Stimulated activated CD8-positive, alpha-beta memory T cell treated with anti-CD3 and anti-CD28 coated beads, Interleukin-15, amount 100 ng/mL, for 1 hour (primary cell): ENCODE data around the gene CCDC51.
"Not testable (repeated sequence)": the region's sequence is repeated elsewhere in the genome, so short reads cannot be mapped to it uniquely, and the experiment has no call there.

Source experiments
- DNase-seq: peaks from one replicate; pipeline ENCODE4 v3.0.0-alpha.2; 2020; ENCODE audit warnings: low read depth

CCDC51 gene

DNA sequence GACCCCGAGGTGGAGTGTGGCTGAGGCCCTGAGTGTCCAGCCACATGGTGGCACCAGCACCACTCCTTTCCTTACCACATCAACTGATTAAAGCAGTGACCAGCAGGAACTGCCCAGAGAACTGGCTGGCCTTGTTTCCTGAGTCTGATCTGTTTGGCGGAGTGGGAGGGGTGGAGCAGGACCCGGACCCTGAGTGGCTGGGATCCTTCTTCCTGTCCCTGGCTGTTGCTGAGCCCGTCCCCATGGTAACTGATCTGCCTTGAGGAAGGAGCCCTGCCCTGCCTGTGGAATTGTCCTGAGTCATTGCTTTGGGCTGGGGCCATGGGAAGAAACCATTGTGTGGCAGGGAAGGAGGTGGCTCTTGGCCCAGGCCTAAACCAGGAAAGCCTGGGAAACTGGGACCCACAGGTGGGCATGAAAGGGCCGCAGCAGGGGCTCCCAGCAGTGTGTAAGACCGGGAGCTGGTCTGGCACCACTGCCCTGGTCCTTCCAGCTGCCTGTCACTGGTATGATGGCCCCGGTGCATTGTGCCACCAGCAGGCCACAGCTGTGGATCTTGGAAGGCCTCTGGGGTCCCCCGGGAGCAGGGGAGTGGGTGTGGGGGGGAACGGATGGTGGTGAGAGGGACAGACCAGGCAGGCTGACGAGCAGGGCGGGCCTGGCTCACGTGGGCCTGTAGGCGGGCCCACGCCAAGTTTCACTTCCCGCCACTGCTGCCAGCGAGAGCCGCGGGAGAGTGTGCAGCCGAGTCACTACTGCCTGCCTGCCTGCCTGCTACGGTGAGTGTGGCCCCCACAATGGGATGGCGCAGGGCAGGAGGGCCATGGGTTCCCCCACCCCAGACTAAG lies 25.8 kb upstream of the CCDC51 start:
- peak; percentile 54 for DNase-seq

DNA sequence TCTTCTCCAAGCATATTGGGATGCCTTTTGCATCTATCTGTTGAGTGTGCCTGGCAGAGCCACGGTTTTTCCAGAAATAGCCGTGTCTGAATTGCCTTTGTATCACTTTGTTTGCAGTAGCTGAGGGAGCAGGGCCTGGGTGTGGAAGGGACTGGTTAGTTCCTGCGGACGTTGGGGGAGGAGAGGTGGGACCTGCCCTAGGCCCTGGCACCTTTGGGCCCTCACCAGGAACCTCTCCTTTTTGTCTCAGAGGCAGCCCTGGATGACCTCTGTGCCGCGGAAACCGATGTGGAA lies 25.3 kb upstream of the CCDC51 start:
- no peak for DNase-seq

DNA sequence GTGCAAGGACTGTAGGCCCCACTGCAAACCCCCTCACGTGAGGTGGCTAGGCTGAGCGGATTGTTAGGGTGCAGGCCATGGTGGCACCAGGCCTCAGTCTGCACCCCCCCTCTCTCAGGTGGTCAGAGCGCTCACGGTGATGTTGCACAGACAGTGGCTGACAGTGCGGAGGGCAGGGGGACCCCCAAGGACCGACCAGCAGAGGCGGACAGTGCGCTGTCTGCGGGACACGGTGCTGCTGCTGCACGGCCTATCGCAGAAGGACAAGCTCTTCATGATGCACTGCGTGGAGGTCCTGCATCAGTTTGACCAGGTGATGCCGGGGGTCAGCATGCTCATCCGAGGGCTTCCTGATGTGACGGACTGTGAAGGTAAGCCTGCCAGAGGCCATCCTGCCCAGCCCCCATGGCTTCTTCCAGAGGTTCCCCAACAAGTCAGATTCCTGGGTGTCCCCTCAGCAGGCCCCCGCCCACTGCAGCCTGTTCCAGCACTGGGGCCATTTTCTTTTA lies 24.8 kb upstream of the CCDC51 start:
- DNase-seq, result no peak

DNA sequence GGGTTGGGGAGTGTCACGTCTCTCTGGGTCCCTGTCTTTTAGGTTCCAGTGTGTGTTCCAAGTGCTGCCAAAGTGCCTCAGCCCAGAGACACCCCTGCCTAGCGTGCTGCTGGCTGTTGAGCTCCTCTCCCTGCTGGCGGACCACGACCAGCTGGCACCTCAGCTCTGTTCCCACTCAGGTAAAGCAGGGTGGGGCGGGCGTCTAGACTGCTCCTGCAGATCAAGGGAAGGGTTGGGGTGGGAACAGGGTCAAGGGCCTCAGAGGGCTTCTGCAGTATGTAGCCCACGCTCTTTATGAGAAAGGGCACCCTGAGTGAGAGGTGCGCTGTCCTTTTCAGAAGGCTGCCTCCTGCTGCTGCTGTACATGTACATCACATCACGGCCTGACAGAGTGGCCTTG lies 23.8 kb upstream of the CCDC51 start:
- no peak for DNase-seq

DNA sequence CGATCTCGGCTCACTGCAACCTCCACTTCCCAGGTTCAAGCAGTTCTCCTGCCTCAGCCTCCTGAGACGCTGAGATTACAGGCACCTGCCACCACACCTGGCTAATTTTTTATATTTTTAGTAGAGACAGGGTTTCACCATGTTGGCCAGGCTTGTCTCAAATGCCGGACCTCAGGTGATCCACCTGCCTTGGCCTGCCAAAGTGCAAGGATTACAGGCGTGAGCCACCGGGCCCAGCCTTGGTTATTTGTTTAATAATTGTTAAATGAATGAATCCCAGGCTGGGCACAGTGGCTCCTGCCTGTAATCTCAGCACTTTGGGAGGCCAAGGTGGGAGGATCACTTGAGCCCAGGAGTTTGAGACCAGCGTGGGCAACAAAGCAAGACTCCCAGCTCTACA lies 21.8 kb upstream of the CCDC51 start:
- DNase-seq, result not testable (repeated sequence)

DNA sequence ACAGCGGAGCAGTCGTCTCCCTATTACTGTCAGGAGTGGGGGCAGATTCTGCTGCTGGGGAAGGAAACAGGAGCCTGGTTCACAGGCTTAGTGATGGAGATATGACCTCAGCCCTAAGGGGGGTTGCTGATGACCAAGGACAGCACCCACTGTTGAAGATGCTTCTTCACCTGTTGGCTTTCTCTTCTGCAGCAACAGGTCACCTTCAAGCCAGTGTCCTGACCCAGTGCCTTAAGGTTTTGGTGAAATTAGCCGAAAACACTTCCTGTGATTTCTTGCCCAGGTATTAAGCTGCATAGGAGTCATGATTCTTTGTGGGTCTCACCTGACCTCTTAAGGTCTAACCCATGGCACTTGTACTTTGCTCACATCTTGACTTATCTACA lies 20.6 kb upstream of the CCDC51 start:
- no peak for DNase-seq

DNA sequence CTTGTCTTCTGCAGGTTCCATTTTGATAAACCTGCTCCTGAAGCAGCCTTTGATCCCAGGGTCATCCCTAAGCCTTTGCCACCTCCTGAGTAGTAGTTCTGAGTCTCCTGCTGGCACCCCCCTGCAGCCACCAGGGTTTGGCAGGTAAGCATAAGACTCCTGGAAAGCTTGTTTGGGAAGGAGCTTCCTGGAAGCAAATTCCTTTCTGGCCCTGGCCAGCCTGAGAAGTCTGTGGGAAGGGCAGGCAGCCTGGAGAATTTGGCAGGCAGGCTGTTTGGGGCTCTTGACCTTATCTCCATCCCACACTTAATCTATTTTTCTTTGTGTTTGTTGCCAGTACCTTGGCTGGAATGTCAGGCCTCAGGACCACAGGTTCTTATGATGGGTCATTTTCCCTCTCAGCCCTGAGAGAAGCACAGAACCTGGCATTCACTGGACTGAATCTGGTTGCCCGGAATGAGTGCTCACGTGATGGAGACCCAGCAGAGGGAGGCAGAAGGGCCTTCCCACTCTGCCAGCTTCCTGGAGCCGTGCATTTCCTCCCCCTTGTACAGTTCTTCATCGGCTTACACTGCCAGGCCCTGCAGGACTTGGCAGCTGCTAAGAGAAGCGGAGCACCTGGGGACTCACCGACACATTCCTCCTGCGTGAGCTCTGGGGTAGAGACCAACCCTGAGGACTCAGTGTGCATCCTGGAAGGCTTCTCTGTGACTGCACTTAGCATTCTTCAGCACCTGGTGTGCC lies 20.0 kb upstream of the CCDC51 start:
- no peak for DNase-seq

DNA sequence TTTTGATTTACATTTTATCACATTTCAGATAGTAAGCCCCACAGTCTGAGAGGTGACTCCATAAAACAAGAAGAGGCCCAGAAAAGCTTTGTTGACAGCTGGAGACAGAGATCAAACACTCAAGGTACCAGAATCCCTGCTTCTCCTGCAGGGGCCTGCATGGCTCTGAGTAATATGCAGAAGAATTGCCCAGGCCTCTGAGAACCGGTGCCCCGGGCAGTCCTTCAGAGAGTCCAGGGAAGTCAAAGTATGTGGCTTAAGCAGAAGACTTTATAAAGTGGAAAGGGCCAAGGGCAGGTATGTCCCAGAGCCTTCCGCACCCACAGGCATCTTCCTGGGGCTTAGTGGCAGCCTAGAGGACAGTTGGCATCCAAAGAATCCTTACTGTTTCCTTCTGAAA lies 19.4 kb upstream of the CCDC51 start:
- no peak for DNase-seq

DNA sequence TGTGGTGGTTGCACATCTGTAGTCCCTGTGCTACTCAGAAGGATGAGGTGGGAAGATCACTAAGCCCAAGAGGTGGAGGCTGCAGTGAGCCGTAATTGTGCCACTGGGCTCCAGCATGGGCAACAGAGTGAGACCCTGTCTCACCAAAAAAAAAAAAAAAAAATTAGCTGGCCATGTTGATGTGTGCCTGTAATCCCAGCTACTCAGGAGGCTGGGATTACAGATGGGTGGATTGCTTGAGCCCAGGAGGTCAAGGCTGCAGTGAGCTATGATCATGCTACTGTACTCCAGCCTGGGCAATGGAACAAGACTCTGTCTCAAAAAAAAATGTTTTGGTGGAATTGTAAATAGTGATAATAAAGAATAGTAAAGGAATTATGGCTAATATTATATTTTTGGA lies 16.5 kb upstream of the CCDC51 start:
- no peak for DNase-seq

DNA sequence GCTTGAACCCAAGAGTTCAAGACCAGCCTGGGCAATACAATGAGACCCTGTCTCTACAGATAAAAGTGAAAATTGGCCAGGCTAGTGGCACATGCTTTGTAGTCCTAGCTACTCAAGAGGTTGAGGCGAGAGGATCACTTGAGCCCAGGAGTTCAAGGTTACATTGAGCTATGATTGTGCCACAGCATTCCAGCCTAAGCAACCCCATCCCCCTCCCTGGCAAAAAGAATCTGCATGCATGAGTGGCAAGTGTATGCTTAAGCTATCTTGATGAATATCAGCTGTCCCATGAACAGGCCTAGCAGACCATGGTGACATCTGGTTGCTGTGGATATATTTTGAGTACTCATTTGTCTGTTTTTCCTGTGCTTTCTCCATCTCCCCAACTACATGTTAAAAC lies 11.4 kb upstream of the CCDC51 start:
- no peak for DNase-seq

DNA sequence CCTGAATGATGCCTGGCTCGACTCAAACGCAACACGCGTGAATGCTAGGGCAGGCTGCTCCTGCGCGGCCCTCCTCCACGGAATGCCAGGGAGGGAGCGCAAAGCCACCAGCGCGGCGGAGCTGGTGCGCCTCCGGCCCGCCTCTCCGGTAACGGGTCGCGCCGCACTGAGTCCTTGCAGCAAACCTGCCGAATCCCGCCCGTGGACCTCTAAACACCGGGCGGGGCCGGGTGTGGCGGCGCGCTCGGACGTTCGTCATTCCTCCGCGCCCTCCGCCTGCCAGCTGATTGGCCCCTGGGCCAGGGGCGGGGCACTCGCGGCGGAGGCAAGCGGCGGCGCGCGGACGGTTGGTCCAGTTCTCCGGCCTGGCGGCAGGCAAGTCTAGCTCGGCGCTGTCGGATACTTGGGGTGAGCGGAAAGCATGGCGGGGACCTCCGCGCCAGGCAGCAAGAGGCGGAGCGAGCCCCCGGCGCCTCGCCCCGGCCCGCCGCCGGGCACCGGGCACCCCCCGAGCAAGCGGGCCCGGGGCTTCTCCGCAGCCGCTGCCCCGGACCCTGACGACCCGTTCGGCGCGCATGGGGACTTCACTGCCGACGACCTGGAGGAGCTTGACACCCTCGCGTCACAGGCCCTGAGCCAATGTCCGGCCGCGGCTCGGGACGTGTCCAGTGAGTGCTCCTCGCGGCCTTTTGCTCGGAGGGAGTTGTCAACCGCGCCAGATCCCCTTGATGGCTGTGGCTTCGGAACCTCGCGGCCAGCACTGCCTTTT lies 6.7 kb upstream of the CCDC51 start, which contains the start of gene ATRIP:
ATRIP (plus strand) TSS at position 313 of the 769 bp plus-strand sequence; CDS start at position 422, 109 bp downstream.
- DNase-seq, result peak; percentile 63

DNA sequence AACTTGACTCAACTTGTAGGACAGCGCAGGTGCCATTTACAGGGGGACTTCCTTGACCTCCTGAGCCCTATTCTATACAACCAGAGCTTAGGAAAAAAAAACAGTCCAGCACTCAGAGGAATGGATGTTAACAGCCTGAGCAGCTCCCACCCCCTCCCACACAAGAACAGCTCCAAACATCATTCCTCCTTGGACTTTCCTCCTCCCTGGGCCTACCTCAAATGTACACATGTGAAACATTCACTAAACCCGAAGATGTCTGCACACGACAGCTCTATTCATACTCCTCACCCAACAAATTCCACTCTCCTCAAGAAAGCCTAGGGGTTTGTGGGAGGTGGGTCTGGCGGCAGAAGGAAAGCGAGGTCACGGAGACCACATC lies 6.1 kb upstream of the CCDC51 start:
- no peak for DNase-seq

DNA sequence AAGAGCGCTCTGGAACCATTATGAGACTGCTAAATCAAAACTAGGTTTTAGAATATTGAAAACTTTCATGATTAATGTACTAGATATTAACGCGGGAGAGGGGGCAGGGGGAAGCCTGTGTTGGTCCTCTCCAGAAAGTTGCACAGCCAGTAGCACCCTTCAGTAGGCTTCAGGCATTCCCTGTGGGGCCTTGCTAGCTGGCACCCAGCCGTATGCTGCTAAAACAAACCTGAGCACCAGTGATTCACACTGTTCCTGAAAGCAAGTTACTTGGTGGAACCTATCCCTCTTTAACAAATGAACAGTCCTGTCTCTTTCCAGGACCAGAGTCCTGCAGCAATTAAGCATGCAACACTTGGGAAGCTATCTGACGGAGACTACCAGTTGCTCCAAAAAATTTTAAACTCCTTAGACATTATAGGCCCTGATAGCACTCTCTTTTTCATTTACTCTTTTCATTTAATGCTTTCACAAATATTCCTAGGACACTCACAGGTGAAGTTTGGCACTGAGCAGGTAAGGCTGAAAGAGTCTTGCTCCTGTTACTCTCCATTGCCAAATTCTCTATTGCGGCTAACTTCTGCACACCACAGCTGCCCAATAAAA lies 5.5 kb upstream of the CCDC51 start:
- no peak for DNase-seq

DNA sequence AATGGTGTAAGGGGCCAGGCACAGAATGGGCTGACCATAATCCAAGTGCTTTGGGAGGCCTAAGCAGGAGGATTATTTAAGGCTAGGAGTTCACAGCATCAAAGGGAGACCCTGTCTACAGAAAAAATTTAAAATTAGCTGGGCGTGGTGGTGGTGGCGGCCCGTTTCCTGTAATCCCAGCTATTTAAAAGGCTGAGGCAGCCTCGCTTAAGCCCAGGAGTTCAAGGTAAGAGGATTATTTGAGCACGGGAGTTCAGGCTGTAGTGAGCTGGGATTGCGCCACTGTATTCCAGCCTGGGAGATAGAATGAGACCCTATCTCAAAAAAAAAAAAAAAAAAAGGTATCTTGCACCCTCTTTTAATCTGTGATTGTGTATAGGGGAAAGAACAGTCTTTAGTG lies 2.0 kb upstream of the CCDC51 start:
- no peak for DNase-seq

DNA sequence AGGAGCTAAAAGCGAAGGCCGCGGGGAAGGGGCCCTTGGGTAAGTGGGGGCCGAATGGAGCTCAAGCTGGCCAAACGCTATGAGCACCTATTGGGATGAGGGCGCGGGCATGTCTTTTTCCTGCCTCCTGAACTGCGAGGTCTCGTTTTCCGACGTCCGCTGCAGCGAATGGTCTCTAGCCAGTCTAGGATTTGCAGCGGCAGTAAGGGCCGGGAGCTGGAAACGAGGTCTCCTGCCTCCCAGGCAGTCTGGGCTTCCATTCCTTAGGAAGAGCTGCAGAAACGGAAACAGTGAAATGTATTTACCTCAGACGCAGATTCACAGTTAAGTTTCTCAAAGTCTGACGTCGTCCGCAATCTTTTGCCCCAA lies 655 bp upstream of the CCDC51 start:
- DNase-seq, result no peak

DNA sequence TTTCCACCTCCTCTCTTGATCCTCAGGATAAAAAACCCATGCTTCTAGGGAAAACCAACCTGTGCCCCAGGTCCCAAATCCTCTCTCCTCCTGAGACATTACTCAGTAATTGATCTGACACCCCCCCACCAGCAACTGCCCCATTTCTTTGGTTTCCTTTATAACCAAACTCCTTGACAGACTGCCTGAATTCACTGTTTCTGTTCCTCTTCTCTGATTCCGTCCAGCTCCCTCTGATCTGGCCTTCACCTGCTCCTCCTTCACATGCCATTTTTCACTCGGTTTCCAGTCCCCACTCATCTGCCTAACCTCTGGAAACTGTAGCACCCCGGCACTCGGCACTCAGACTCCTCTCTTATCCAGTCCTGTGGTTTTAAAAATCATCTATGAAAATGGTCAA lies 2.1 kb downstream of the CCDC51 start:
- no peak for DNase-seq

DNA sequence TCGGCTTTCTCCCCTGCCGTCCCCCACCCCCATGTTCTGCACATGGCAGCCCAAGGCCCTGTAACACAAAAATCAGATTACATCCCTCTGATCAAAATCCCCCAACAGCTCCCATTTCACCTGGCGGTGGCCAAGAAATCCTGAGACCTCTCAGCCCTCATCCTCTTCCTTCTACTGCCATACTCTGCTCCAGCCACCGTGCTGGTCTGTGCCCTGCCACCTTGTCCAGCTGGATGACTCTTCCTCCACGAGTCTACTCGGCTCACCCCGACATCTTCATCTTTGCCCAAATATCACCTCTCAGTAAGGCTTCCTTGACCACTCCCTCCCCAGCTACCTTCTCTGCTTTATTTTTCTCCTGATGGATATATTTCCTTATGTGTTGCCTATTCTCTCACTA lies 3.1 kb downstream of the CCDC51 start:
- DNase-seq, result no peak

DNA sequence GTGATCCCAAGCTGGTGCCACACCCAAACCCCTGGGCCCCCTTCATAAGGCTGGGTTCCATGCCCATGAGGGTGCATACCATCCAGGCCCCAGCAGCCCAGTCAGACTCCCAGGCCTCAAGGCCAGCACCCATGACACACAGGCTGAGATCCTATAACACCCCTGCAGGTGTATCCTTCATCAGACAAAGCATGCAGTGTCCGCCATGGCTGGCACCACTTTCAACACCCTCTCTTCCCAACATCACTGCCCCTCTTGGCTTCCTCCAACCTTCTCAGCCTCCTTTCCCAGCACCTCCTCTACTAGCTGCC lies 3.5 kb downstream of the CCDC51 start:
- DNase-seq, result no peak

DNA sequence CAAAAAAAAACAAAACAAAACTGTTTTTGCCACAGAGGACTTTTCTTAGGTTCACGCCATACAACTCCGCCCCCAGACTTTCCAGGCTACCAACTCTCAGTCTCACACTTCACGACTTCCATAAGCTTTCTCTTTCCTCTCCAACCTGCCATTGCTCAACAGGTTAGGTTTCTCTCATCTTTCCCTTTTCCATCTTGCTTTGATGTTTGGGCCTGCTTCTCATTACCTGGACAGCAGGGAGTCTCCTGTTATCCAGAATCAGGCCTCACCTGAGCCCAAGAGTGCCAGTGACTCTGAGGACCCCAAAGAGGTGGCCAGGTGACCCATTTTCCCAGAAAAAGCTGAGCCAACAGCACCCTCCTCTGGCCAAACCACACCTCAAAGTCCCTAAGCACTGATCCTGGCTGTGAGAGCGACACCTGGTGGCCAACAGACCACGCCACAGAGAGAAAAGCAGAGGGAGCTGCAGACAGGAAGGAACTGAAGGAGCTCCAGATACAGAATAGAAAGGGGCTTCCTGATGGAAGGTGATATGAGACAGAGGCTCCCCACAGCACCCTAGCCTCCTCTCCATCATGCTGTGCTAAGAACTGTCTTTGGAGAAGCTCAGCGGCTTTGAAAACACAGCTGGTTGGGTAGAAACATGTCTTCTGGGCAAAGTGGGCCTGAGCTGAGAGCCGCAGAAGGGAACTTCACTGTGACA lies 4.0 kb downstream of the CCDC51 start:
- DNase-seq, result peak; percentile 74

DNA sequence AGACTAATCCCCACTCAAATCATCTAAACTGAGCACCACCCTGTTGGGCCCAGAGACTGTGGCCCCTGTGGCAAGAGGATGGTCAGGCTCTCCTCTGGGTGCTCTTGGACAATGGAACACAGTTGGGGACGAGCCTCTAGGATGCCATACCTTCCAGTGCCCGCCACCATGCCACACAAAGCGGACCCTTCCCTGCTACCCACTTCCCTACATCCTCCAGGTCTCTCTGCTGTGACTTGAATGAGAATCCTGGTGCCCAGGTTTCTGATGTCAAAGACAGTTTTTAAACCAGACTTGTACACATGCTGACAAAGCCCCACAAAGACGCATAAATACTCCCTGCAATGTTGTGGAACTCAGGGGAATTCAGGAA lies 4.7 kb downstream of the CCDC51 start:
- no peak for DNase-seq

DNA sequence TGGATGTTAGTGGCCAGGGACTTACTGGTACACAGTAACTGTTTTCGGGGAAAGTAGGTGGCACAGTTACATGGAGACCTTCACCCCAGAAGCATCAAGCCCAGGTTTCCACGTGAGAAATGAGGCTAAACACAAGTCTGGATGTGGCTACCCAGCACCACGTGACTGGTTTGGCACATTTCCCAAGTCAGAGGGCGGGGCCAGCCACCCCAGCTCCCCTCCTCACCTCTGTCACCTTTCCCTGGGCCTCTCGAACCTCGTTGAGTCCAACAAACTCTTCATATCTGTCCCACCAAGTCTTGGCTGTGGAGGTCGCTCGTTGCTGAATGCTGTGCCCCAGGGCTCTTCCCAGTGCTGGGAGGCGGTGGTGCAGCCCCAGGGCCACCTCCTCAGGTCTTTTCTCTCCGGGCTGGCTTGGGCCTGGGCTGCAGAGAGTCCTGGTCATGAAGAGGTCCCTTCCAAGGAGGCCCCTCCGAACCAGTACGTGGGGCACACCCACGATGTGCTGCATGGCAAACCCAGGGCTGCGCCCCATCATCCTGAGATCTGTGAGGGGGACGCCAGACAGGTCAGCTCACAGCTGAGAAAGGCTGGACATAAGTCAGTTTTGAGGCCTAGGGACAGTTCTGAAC lies 5.2 kb downstream of the CCDC51 start:
- DNase-seq, result no peak
